NCI-H2107 treated with DMSO at 0.1 percent for 48 hours (cell line): ENCODE results near the gene BLID.

ENCODE experiments used
- DNase-seq: peaks from one replicate; lab custom pipeline; 2025; ENCODE audit not compliant: unreplicated experiment; lab: John Stamatoyannopoulos, UW

Gene BLID

DNA sequence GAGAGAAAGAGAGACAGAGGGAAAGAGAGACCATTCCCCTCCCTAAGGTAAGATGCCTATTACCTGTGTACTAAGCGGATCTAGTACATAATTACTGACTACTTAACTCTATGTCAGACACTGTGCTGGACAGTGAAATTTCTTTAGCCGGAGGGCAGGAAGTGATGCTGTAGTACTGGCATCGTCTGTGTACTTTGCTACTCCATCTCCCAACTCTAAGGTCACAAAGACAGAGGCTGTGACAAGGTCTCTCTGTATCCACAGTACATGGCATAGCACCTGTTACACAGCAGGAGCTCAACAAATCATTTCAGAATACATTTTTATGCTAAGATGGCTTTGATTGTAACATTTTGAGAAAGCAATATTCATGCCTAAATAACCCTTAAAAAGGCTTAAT is 9.0 kb downstream of the BLID start:
- DNase-seq: no peak

DNA sequence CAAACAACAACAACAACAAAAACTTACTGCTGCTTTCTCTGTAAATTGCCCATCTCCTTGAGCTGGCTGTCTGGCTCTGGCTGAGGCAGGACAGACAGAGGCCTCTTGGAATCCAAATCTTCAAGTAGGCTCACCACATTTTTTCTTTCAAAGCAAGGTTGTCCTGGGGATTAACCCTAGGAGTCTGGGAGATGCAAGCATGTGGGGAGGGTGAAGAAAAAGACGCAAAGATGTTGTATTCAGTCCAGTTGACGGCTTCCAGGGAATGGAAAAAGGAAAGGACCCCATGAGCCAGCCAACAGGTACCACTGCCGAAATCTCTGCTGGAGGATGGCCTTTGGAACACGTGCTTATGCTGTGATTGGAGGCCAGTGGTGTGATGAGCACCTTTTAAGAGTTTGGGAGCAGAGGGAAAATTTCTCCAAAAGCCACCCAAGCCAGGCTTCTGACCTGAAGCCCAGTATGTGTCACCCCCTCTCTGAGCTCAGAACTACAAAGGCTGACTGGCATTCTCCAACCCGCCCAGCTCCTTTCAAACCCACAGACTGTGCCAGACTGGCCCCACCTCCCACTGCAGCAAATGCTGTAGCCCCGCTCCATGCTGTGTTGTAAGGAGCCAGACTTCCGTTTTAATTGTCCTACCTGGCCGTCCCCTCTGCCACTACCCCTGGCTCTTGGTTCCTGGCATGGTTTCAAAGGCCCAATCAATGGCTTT is 10.8 kb downstream of the BLID start:
- DNase-seq: no peak

DNA sequence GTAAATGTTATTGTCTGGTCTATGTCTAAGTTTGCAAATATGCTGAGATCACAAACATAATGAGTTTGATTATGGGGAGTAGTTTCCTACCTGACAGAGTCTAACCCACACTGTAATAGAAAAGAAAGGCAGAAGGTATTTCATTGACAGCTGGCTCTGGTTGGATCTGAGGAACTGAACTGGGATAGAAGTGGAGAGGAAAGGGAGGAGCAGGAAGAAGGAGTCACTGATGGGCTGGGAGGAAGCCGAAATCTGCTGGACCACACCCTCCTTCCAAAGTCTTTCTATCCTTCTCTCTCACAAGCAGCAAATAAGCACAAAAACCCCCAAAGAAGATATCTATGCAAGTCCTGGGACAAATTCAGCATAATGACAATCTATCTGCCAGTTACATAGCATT is 11.7 kb downstream of the BLID start:
- no peak for DNase-seq

DNA sequence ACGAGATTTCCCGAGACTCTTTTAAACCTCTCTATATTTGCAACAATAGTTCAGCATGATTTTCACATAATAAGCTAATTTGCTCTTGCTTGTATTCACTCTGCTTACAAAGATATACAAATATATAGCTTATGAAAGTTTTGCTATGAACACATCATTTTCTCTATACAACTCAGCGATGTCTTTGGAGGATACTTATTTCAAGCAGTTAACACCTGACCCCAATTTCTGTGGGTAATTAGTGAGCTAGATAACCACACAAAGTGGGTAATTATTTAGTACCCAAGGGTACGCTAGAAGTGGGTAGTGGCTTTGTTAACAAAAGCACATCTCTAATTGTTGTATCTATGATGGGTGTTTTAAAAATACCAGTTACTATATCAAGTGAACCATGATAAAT is 12.3 kb downstream of the BLID start:
- no peak for DNase-seq

DNA sequence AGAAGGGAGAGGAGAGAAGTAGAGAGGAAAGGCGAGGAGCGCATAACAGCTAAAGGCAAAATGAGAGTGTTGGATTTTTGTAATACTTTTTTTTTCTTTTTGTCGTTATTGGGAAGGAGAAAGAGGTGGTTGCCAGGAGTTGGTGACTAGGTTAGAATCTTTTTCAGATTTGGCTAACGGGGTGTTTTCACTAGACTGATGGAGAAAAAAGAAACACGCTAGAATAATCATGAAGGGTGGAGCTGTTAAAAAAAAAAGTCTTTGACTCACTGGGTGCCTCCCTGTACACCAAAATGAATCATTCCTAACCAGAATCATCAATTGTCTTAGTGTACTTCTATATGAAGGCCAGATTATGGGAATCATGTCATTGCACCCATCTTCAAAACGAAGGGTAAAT is 12.7 kb downstream of the BLID start:
- DNase-seq: no peak

DNA sequence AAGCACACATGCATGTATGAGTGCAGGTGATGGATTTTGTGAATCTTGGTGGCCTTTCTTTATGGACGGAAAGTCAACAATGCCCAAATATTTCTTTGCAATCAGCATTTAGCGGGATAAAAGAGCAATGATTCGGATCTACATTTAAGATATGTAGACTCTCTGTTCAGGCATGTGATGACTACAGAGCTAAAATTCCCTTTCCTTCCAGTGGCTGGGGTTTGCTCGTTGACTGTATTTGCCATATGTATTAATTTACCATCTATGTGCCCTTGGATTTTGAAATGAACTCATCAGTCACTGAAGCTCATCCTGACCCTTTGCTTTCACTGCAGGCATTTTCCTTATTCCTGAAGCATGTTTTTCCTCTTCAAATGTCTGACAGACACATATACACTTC is 13.6 kb downstream of the BLID start:
- no peak for DNase-seq

DNA sequence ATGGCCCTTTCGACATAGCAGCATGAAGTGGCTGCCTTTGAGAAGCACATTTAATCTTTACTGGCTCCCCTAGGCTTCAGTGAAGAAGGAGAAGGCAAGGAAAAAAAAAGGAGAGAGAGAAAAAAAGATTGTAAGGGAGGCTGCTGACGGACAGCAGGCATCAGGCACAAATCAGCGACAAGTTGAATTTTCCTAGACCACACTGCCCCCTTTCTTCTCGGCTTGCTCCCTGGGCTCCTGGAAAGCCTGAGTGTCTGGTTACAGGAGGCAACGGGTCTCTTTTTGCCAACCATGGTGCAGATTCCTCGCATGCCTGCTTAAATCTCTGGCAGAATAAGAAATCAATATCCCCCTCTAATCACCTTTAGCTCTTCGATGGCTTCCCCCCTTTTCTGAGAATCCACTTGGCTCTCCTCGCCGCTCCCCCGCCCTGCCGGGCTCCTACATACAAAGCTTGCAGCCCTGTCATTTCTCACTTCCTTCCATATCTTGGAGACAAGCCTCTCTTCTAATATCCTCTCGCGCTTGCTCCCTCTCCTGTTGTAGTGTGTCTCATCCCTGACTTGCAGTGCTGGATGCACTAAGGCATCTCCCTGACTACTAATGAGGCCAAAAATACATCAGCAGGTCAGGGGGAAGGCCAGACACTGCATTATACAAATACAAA is 14.3 kb downstream of the BLID start:
- peak; percentile 22 for DNase-seq

DNA sequence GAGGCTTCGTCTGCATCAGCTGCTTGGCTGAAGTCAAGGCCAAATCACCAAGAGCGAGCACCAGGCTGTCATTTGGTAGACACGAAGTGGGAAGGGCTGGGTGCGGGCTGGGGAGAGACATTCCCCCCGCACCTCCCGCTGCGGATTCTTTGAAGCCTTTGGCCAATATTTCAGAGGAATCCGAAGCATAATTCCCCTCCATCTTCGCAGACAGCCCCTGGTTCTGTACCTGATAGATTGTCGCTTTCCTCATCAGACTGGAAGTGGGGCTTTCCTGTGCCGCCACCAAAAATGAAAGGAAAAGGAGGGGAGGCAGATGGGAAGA is 15.3 kb downstream of the BLID start:
- no peak for DNase-seq

DNA sequence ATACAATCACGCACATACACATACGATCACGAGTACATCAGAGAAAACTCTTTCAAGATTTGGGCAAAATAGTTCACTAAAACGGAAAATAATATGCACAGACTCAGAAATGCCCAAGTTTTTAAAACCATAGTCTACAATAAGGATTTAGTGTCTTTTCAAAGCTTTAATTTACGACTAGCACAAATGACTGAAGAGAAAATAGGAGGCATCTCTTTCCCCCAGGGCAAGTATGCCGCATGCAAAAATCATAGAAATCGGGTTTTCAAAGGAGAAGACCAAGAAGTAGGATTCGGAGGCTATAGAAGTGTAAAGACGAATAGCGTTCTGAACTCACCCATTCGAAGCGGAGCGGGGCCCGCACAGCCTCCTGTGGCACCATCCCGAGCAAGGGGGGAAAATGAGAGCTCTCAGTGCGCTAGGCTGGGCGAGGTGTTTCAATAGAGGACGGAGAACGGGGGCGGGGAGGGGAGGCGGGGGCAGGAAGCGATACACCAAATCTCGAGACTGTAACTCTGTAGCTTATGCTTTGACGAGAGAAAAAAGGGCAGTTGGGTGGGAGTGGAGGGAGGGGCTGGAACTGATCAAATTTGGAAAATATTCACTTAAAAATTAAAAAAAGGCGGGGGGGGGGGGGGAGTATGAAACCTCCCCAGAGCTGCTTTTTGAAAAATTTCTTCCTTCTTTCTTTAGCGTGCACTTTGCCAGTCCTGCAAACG is 15.8 kb downstream of the BLID start:
- DNase-seq: no peak

DNA sequence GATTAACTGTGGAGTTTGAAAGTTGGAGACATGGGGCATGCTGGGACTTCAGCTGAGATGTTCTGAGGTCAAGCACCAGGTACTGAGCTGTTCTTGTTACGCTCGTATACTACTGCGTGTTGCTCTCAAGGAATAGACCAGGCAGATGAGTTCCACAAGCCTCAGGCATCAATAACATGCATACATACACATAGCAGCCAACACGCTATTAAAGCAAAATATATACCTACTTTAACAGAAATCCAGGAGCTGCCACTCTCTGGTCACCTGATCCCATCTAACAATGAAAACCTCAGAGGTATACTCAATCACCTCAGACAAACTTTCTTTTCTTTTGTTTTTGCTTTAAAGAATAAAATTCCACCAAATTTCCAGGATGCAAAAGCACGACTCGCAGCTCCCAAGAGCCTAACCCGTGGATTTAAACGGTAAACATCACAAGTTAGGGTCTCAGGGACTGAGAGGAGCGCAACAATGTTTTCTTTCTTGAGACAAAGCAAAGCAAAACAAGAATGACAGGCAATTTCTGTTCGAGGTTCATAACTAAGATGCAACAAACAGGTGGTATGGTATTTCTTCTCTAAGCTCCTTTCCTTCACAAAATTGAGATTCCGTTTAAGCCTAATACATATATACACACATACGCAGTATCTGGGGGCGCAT is 16.5 kb downstream of the BLID start:
- DNase-seq: no peak

DNA sequence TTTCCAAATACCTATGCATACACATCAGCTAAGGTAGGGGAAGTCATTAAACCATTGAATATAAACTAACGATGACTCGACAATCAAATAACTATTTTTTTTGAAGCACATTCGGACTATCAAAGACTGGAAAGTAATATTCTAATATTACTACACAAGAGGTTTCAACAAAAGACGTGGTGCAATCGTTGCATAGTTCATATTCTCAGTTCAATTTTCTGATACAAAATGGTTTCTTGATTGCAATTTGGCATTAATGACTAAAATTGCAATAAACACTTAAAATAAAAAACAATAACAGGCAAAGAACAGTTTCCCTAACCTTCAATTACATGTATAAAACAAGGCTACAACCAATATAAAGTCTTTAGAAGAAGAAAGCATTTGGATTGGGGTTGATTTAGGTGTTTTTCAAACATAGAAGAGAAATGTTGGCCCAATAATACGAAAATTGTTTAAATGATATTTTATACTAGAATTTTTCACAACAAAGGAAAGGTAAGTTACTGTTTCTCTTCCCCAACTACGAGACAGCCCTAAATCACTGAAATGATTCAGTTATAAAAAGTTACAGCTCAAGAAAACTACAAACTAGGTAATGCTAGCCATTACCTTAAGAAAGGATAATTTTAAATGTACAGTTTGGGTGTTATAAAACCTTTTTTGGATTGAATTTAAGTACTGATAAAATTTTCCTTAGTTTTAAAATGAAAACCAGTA is 17.6 kb downstream of the BLID start:
- no peak for DNase-seq

DNA sequence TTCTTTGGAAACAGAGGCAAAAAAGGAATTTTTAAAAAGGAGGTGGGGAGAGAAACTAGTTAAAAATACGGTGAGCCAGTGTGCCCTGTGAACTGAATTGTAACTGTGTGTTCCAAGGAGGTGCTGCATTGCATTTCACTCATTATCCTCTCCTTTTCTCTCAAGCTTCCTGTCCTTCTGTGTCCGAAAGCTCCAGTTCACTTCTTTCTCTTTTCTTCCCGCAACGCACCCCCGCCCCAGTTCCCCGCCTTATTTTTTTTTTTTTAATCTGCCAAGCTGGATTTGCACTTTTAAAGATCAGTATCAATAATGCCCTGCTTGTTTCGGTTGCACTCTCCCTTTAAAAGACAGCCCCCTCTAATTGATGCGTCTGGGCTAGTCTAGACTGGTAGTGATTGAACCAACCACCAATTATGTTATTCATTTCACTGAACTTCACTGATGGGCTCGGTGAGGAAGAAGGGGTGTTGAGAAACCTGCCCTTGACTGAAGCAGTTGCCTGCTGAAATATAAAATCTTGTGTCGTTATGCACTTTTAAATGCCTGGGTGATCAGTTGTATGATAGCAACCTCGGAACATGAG is 18.5 kb downstream of the BLID start:
- DNase-seq: no peak

DNA sequence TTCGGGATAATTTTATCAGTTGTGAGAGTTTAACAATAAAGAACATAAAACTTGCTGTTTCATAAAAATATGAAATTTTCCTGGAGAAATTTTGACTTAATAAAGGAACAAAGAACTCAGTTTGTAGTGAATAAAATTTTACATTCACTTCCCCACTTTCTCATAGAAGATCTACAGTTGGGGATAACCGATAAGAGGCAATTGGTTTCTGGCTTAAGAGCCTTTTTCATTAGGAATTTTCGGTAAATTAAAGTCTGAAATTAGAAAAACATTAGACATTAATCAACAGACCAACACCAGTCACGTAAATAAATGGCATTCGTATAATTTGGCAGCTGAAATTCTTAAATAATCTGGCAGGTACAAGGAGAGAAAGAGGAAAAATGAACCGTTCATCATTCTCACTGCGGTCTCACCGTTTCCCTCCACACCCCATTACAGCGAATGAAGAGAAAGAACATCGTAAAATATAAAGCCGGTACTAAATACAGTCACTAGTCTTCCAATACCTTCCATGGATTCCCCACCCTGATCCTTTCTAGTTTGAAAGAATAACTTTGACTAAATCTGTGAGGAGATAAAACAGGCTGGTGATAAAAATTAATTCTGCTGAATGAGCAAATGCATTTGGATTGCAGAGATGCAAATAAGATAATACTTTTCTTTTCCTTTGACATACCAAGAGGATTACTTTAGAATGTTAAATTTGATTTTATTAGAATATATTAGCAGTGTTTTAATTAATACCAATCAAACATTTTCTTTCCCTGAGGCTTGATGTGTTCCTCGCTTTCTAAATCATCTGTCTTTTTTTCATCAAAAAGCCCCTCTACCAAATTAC is 19.5 kb downstream of the BLID start:
- DNase-seq: no peak

DNA sequence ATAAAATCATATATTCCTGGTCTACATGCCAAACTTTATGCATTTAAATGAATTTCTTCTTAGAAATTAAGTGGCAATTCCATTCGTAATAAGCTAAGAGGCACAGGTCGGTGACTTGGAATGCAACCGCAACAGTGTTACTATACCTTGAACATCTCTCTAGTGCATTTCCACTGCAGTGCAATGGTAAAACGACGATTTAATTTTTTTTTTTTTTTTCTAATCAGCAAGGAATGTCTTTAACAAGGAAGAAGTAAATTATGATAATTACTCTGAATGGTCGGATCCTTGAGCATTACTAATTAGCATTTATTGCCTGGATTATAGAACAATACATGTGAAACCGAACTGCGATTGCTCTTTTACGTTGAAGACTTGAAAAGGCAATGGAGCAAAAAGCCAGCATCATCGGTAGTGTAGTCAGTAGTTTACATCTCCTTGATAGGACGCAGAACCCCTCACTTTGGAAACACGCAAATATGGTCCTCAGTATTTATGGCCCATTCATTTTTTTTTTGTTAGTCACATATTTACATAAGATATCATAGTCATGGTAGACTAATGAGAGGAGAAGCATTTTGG is 20.2 kb downstream of the BLID start:
- DNase-seq: no peak

DNA sequence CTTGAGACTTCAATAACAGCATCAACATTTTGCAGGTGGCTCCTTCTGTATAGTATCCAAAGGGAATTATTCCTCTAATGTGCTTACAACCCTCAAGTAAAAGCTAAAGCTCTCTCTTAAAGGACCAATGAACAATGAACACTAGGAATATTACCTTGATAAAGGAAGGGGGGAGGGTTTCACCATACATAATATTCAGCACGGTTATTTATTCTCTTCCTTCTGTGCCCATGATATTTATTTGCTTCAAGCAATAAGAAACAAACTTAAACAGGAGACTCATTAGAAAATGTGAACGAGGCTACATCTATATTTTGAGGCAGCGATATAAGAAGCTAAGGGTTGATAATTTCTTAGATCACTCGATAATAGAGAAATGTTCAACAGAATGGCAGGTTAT is 21.2 kb downstream of the BLID start:
- no peak for DNase-seq

DNA sequence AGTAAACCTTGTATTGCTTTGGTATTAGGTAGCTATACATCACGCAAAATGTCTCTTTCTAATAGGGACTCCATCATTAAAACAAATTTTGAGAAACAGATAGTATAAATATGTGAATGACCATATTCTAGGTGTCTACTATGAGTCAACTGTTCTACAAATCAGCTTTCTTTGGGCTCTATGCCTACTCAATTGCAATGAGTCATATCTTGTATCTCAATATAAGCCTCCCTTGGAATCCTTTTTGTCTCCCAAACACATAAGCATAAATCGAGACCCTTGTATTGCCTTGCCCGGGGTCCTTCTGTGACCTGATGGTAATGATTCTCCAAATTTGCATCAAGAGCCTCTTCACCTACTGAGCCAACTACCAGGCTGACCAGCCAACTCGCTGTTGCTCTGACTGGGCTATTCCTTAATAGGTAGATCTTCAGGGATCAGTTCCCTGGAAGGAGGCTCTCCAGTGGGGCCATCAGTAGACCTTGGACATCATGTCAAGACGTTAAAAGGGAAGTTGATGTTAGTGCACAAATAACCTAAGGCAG is 22.2 kb downstream of the BLID start:
- no peak for DNase-seq

DNA sequence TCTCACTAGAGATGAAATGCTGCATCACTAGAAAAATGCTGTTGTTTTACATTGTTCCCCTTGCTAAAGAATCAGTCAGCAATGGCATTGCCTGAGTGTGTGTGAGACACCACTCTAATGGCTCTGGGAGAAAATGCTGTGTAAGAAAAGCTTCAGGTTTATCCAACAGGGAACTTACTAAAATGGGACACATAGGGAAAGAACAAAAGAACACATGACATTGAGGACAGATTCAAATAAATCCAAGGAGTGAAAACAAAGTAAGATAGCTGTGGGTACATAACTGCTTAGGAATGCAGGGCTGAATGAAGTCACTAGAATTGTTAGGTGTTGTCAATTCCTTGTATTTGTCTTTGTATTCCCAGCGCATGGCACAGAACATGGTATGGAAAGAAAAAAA is 24.2 kb downstream of the BLID start:
- no peak for DNase-seq

DNA sequence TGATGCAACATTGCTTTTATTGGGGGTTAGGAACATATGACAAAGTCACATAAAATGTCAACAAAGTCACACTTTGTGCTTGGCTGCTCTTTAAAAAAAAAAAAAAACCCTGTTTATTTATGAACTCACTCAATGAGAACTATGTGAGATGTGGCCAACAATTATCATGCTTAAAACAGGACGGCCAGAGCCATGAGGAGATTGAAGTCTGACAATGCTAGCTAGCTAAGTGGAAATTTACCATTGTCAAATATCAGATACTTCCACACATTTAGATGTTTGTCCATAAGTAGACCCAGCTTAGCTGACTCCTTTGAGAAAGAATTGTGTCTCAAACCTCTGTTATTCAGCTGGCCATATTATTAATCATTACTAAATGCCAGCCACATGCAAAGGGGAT is 26.9 kb downstream of the BLID start:
- no peak for DNase-seq

DNA sequence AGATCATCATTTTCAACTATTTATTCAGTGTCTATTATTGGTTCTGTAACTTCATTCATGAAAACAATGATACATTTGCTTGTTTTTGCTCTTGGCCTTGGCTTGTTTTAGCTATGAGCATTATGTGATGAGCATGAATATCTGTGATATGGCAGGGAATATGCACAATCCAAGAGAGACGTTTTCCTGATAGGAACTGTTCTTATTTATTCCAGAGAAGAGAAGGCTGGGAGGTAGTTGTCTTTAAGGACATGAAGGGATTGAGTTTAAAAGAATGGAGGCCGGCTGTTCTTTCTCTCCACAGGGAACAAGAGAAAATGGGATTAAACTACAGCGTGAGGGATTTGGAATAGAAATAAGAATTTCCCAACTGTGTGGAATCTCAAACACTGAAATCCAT is 30.3 kb downstream of the BLID start:
- no peak for DNase-seq
